Mesendoderm (in vitro differentiated cells): ENCODE data around the gene PGRMC1. TPM values are rescaled to one million over a fixed set of nuclear protein-coding genes. Genes with fewer than 3 reads are reported as not detected.

ENCODE experiments used
- DNase-seq: peaks from one replicate; pipeline ENCODE4 v3.0.0; 2013
- H2AK5ac ChIP-seq: 2 replicates; pipeline ENCODE4 v1.6.1; 2013; ENCODE audit warnings: low read length, inconsistent platforms
- H2BK120ac ChIP-seq: 2 replicates; pipeline ENCODE4 v1.6.1; 2013; ENCODE audit warnings: low read depth, mild to moderate bottlenecking, low read length, moderate library complexity, mixed read lengths
- H2BK15ac ChIP-seq: replicated peaks from 2 replicates; pipeline ENCODE4 v1.6.1; 2013; ENCODE audit warnings: low read depth, mild to moderate bottlenecking, moderate library complexity
- H2BK5ac ChIP-seq: 2 replicates; pipeline ENCODE4 v1.6.1; 2013; ENCODE audit warnings: low read length, inconsistent platforms
- H3K18ac ChIP-seq: 2 replicates; pipeline ENCODE4 v1.6.1; 2013; ENCODE audit warnings: mild to moderate bottlenecking, low read length, mixed read lengths
- H3K23ac ChIP-seq: one replicate; pipeline ENCODE4 v1.6.1; 2013; ENCODE audit warnings: low read length
- H3K27ac ChIP-seq: 2 replicates; pipeline ENCODE4 v1.5.1; 2013; ENCODE audit warnings: low read depth, mild to moderate bottlenecking, inconsistent platforms, low read length, moderate library complexity
- H3K27me3 ChIP-seq: 2 replicates; pipeline ENCODE4 v1.6.1; 2013; ENCODE audit warnings: low read length, control low read depth, mild to moderate bottlenecking, inconsistent platforms; ENCODE audit not compliant: insufficient read depth, poor library complexity
- H3K36me3 ChIP-seq: 2 replicates; pipeline ENCODE4 v1.6.1; 2013; ENCODE audit warnings: low read length, inconsistent platforms; ENCODE audit not compliant: control insufficient read depth, insufficient read depth
- H3K4ac ChIP-seq: one replicate; pipeline ENCODE4 v1.6.1; 2013; ENCODE audit warnings: low read depth, mild to moderate bottlenecking, low read length, moderate library complexity
- H3K4me1 ChIP-seq: 2 replicates; pipeline ENCODE4 v1.6.1; 2013; ENCODE audit warnings: low read depth, low read length, inconsistent platforms; ENCODE audit not compliant: control insufficient read depth
- H3K4me2 ChIP-seq: 2 replicates; pipeline ENCODE4 v1.6.1; 2013; ENCODE audit warnings: low read length
- H3K4me3 ChIP-seq: 2 replicates; pipeline ENCODE4 v1.5.1; 2013; ENCODE audit warnings: mild to moderate bottlenecking, low read length
- H3K56ac ChIP-seq: one replicate; pipeline ENCODE4 v1.6.1; 2013; ENCODE audit warnings: low read length
- H3K79me1 ChIP-seq: 2 replicates; pipeline ENCODE4 v1.6.1; 2013; ENCODE audit warnings: low read length, inconsistent platforms
- H3K79me2 ChIP-seq: 2 replicates; pipeline ENCODE4 v1.6.1; 2013; ENCODE audit warnings: mild to moderate bottlenecking, low read length; ENCODE audit not compliant: control insufficient read depth, insufficient read depth
- H3K9ac ChIP-seq: 2 replicates; pipeline ENCODE4 v1.6.1; 2013; ENCODE audit warnings: low read length, inconsistent platforms
- H4K5ac ChIP-seq: one replicate; pipeline ENCODE4 v1.6.1; 2013; ENCODE audit warnings: low read length
- H4K8ac ChIP-seq: one replicate; pipeline ENCODE4 v1.6.1; 2013; ENCODE audit warnings: low read depth, mild to moderate bottlenecking, control low read depth, low read length, moderate library complexity
- WGBS: extraction: QIAGEN DNeasy Blood & Tissue Kit; methylation state at CpG from one replicate; pipeline ENCODE4 v1.1.7; 2013; ENCODE audit warnings: low lambda C conversion rate, missing lambda C conversion rate; ENCODE audit not compliant: insufficient coverage; ENCODE audit errors: extremely low coverage; 5-methylcytosine and 5-hydroxymethylcytosine counted together
- polyA plus RNA-seq, 2 experiments: library from polyadenylated mRNA; stranded (reverse); fragments of 200-250 nt; gene quantifications; one replicate each; pipeline ENCODE4 v1.2.3, GENCODE V29; 2013

The PGRMC1 gene
- polyA plus RNA-seq (2013, experiment 1 of 2), result 252 TPM
- polyA plus RNA-seq (2013, experiment 2 of 2), result 246 TPM

GRCh38 chrX:119235872-119236622, at the start of gene PGRMC1:
PGRMC1 (plus strand) TSS chrX:119236285; CDS start chrX:119236364, 79 bp downstream.
- DNase-seq, result peak; percentile 86
- H2AK5ac ChIP-seq, result no peak within 1 kb of the TSS
- H3K4me2 ChIP-seq, result peak within 1 kb of the TSS; percentile 68
- H2BK5ac ChIP-seq, result no peak within 1 kb of the TSS
- H2BK15ac ChIP-seq, result no peak within 1 kb of the TSS
- WGBS, result no CpG with 5 or more reads among the region's 82 CpGs
- peaks cover 39% of the 10 kb centered on the region for H3K79me2 ChIP-seq
- no peak within 1 kb of the TSS for H2BK120ac ChIP-seq
- H3K18ac ChIP-seq, result peak within 1 kb of the TSS; percentile 95
- no peak within 1 kb of the TSS for H3K23ac ChIP-seq
- peak within 1 kb of the TSS; percentile 93 for H3K4ac ChIP-seq
- H3K36me3 ChIP-seq, result no peaks in the 10 kb centered on the region
- H3K27ac ChIP-seq, result peak within 1 kb of the TSS; percentile 96
- H3K4me1 ChIP-seq, result no peaks in the 10 kb centered on the region
- peak within 1 kb of the TSS; percentile 94 for H3K9ac ChIP-seq
- H3K56ac ChIP-seq, result peak within 1 kb of the TSS; percentile 97
- no peaks in the 10 kb centered on the region for H3K27me3 ChIP-seq
- no peak within 1 kb of the TSS for H4K5ac ChIP-seq
- H3K4me3 ChIP-seq, result peak within 1 kb of the TSS; percentile 92
- H4K8ac ChIP-seq, result no peak within 1 kb of the TSS
- no peaks in the 10 kb centered on the region for H3K79me1 ChIP-seq

GRCh38 chrX:119186763-119187162, 49.3 kb upstream of the PGRMC1 start:
- Histone ChIP-seq H3K27me3 (no peaks in the 10 kb centered on the region), H3K23ac (no peak overlapping the region), H2BK5ac (no peak overlapping the region), H2AK5ac (no peak overlapping the region), H4K8ac (no peak overlapping the region), H3K27ac (no peak overlapping the region), H3K56ac (no peak overlapping the region), H4K5ac (no peak overlapping the region), H3K4me2 (no peak overlapping the region), H3K18ac (no peak overlapping the region), H2BK120ac (no peak overlapping the region), H3K9ac (no peak overlapping the region), H3K79me2 (no peaks in the 10 kb centered on the region), H3K4me3 (no peak overlapping the region), H3K4ac (no peak overlapping the region), H3K36me3 (no peaks in the 10 kb centered on the region), H3K4me1 (no peaks in the 10 kb centered on the region), H3K79me1 (no peaks in the 10 kb centered on the region), H2BK15ac (no peak overlapping the region)
- no CpG with 5 or more reads among the region's 8 CpGs for WGBS
- no peak for DNase-seq

- Histone ChIP-seq H3K23ac (no peak overlapping the region), H3K4me2 (no peak overlapping the region), H3K4ac (no peak overlapping the region), H3K79me1 (no peaks in the 10 kb centered on the region), H4K5ac (no peak overlapping the region), H2AK5ac (no peak overlapping the region), H3K27ac (no peak overlapping the region), H2BK15ac (no peak overlapping the region), H3K18ac (no peak overlapping the region), H3K56ac (no peak overlapping the region), H4K8ac (no peak overlapping the region), H3K4me1 (no peaks in the 10 kb centered on the region), H3K36me3 (no peaks in the 10 kb centered on the region), H2BK5ac (no peak overlapping the region), H3K79me2 (no peaks in the 10 kb centered on the region), H2BK120ac (no peak overlapping the region), H3K27me3 (no peaks in the 10 kb centered on the region), H3K4me3 (no peak overlapping the region), H3K9ac (no peak overlapping the region)
- no peak for DNase-seq
- no CpG with 5 or more reads among the region's 4 CpGs for WGBS
These were observed 48.8 kb upstream of the PGRMC1 start for GRCh38 chrX:119187298-119187697.

GRCh38 chrX:119189115-119189514, 47.0 kb upstream of the PGRMC1 start:
- no peak overlapping the region for H4K5ac ChIP-seq
- H3K36me3 ChIP-seq, result no peaks in the 10 kb centered on the region
- no peak overlapping the region for H3K23ac ChIP-seq
- no peaks in the 10 kb centered on the region for H3K4me1 ChIP-seq
- peak; percentile 27 for DNase-seq
- H2BK120ac ChIP-seq, result no peak overlapping the region
- H2AK5ac ChIP-seq, result no peak overlapping the region
- no peak overlapping the region for H3K9ac ChIP-seq
- no peaks in the 10 kb centered on the region for H3K79me1 ChIP-seq
- no peak overlapping the region for H3K56ac ChIP-seq
- no peaks in the 10 kb centered on the region for H3K27me3 ChIP-seq
- no peak overlapping the region for H2BK15ac ChIP-seq
- H2BK5ac ChIP-seq, result no peak overlapping the region
- H4K8ac ChIP-seq, result no peak overlapping the region
- H3K4me2 ChIP-seq, result no peak overlapping the region
- WGBS, result no CpG with 5 or more reads among the region's 3 CpGs
- no peaks in the 10 kb centered on the region for H3K79me2 ChIP-seq
- no peak overlapping the region for H3K4me3 ChIP-seq
- H3K27ac ChIP-seq, result no peak overlapping the region
- no peak overlapping the region for H3K4ac ChIP-seq
- no peak overlapping the region for H3K18ac ChIP-seq

GRCh38 chrX:119189595-119189994, 46.5 kb upstream of the PGRMC1 start:
- Histone ChIP-seq H3K23ac (no peak overlapping the region), H3K4ac (no peak overlapping the region), H3K27ac (no peak overlapping the region), H2AK5ac (no peak overlapping the region), H3K4me2 (no peak overlapping the region), H3K79me1 (no peaks in the 10 kb centered on the region), H4K8ac (no peak overlapping the region), H3K56ac (no peak overlapping the region), H3K4me1 (no peaks in the 10 kb centered on the region), H2BK15ac (no peak overlapping the region), H3K4me3 (no peak overlapping the region), H2BK5ac (no peak overlapping the region), H4K5ac (no peak overlapping the region), H3K79me2 (no peaks in the 10 kb centered on the region), H3K9ac (no peak overlapping the region), H2BK120ac (no peak overlapping the region), H3K36me3 (no peaks in the 10 kb centered on the region), H3K18ac (no peak overlapping the region), H3K27me3 (no peaks in the 10 kb centered on the region)
- no CpG with 5 or more reads among the region's 4 CpGs for WGBS
- no peak for DNase-seq
